GM19025 (cell line): ENCODE results near the gene SHCBP1L.
"Not testable (repeated sequence)": the region's sequence is repeated elsewhere in the genome, so short reads cannot be mapped to it uniquely, and the experiment has no call there.

Experiments
- ATAC-seq: cut with Tn5 transposase; IDR thresholded peaks from one replicate; pipeline ENCODE4 v1.9.1; 2021; ENCODE audit warnings: mild to moderate bottlenecking, low read depth, moderate library complexity; ENCODE audit not compliant: unreplicated experiment

Gene SHCBP1L

GRCh38 chr1:182965861-182966260, 12.9 kb upstream of the SHCBP1L start:
- ATAC-seq = no peak

DNA sequence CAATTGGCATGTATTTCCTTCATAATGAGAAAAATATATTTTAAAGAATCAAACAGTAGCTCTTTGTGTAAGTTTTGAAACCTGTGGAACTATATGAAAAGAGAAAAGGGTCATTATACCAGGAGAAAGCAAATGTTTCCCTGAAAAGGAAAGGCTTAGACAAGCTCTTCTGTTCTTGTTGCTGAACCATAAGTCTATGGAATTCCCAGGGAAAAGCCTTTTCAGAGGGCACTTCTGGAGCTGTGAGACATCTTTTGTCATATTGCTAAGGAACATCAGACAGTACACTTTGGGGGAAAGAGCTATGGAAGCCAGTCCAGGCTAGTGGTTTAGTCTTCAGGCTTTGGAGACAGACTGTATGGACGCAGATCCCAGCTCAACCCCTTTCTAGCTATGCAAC, 12.1 kb upstream of the SHCBP1L start:
- no peak for ATAC-seq

- peak; percentile 80 for ATAC-seq
These were observed 9.7 kb upstream of the SHCBP1L start for GRCh38 chr1:182962554-182963115.

DNA sequence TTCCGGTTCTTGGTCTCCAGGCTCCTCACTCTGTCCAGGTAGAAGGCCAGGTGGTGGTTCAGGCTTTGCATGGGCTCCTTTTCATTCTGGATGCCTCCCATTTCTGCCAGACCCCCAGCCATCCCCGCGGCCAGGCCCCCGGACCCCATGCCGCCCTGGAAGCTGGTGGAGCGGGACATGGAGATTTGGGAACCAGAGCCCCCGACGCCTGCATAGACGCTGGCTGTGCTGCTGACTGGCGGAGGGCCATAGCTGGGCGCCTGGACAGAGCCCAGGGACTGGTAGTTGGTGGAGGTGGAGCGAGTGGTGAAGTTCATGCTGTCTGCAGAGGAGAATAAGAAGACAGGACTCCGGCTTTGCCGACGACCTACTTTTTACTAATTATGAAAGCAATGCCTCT, 7.1 kb upstream of the SHCBP1L start:
- ATAC-seq = no peak

- ATAC-seq = no peak
These were observed 5.0 kb upstream of the SHCBP1L start for GRCh38 chr1:182957902-182958395.

GRCh38 chr1:182956708-182957365, 3.9 kb upstream of the SHCBP1L start:
- no peak for ATAC-seq

DNA sequence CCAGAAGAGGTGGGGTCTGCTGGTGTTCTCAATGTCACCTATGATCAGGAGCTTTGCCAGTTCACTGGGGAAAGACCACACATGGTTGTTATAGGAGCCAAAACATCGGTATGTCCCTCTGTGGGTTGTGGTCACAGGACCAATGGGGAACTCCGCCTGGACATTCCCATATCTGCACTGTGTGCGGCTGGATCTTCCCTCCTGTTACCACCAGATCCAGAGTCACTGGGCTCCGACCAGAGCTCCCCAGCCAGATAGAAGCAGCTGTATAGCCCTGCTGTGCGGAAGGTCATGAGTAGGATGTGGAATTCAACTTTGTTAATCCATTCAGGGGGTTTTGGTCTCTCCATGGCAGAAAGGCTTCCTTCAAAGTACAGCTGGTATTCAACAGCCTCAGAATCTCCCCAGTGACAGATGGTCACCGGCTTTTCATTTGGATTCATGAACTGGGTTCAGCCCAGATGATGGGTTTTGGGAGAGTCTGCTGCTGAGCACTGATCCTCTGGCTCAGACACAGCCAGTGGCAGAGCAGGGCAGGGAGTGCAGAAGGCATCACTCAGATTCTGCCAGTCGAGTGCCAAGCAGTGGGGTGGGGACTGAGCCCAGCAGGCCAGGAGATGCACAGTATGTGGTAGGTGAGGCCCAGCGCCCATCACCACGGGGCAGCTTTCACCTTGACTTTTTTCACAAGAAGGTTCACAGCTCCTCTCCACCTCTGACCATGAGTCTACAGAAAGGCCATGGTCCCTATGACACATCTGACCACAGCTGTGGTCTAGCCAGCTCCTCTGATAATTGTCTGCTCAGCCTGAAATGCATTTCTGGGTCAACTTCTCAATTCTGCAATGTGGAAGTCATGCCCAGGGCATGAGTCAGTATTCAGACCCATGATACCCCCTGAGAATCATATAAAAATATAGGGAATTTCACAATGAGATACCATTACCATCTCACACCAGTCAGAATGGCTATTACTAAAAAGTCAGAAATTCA, 2.9 kb upstream of the SHCBP1L start:
- no peak for ATAC-seq

- no peak for ATAC-seq
These were observed 860 bp upstream of the SHCBP1L start for GRCh38 chr1:182953826-182954225.

GRCh38 chr1:182943336-182943735, 9.6 kb downstream of the SHCBP1L start:
- ATAC-seq = not testable (repeated sequence)

DNA sequence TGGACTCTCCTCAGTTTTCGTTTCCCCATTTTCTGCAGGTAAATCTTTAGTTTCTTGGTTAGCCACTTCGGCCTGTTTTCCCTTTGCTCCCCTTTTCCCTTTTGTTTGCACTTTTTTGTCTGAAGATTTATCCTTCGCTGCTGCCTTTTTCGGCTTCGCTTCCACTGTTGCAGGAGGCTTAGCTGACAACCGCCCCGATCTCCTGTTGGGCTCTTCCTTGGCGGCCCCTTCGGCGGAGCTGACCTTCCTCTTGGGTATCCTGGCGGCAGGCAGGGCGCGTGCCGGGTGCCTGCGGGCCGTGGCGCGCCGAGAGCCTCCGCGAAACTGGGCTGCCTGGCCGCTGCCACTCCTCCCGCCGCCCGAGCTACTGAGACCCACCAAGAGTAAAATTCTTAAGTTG, 10.8 kb downstream of the SHCBP1L start:
- ATAC-seq = not testable (repeated sequence)

DNA sequence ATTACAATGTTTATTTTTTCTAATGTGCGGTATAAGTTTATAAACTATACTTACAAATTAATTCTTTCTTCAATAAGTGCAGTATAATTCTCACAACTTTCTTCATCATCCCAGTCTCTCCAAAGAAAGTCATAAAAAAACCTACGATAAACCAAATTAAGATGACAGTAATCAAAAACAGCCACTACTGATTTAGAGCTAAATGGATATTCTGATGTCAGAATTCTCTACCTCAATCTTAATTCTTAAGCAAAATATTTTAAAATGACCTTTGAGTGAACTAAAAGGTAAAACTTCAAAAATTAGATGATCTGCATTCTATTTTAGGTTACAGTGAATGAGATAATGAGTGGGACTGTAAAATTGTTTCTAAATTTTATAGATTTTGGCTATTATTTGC, 13.6 kb downstream of the SHCBP1L start:
- no peak for ATAC-seq

GRCh38 chr1:182935716-182936115, 17.2 kb downstream of the SHCBP1L start:
- ATAC-seq = no peak

DNA sequence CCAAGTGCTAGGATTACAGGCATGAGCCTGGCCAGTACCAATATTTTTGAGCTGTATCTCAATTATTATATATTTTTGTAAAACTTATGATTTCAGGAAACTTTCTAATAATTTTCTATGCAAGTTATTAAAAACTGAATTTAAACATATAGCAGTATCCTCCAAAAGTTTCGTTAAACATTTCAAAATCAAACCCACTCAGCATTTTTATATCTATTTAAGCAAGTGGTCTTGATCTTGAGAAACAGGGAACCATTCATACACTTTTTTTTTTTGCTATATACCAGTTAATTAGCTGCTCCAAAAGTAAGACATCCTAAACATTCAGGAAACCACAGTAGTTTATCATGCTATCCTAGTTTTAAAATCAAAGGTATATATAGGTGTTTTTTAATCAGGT, 22.0 kb downstream of the SHCBP1L start:
- no peak for ATAC-seq

GRCh38 chr1:182927693-182928433, 25.1 kb downstream of the SHCBP1L start:
- ATAC-seq = no peak

DNA sequence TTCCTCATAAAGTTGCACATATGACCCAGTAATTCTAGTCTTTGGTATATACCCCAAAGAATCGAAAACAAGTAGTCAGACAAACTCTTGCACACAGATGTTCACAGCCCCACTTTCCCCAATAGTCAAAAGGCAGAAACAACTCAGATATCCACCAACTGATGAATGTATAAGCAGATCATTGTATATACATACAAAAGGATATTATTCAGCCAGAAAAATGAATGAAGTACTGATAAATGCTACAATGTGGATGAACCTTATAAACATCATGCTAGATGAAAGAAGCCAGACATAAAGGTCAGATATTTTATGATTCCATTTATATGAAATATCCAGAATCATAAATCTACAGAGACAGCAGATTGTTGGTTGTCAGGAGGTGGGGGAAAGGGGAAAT, 27.3 kb downstream of the SHCBP1L start:
- ATAC-seq = no peak

DNA sequence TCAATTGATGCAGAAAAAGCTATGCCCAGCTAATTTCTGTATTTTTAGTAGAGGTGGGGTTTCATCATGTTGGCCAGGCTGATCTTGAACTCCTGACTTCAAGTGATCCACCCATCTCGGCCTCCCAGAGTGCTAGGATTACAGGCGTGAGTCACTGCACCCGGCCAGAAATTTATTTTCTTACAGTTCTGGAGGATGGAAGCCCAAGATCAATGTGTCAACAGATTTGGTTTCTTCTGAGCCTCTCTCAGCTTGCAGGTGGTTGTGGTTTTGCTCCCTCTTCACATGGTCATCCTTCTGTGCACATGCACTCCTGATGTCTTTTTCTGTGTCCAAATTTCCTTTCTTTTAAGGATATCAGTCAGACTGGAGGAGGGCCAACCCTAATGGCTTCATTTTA, 35.6 kb downstream of the SHCBP1L start:
- no peak for ATAC-seq

GRCh38 chr1:182913401-182913800, 39.6 kb downstream of the SHCBP1L start:
- no peak for ATAC-seq

GRCh38 chr1:182910143-182910542, 42.8 kb downstream of the SHCBP1L start:
- no peak for ATAC-seq

- ATAC-seq = no peak
These were observed 43.4 kb downstream of the SHCBP1L start for GRCh38 chr1:182909578-182909977.

DNA sequence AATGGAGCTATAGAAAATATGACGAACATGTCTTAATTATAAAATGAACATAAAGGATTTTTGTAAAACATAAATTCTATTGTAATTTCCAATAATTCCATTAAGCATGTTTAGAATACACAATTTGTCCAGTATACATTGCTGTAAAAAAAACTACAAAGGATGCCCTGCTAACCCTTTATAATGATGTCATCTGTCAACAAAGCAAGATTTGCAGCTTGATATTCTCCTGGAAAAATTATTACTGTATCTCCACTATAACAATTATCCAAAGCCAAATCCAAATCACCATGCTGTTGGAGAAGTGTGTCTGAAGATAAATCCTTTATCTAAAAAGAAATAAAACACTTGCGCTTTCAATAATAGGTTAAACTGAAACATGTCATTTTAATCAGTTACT, 47.6 kb downstream of the SHCBP1L start:
- no peak for ATAC-seq

GRCh38 chr1:182901946-182902345, 51.0 kb downstream of the SHCBP1L start:
- not testable (repeated sequence) for ATAC-seq
